ENCODE measurements around the gene LOXL1.
"Not testable (repeated sequence)": the region's sequence is repeated elsewhere in the genome, so short reads cannot be mapped to it uniquely, and the experiment has no call there.

The LOXL1 gene

GRCh38 chr15:73923488-73924164 lies 2.6 kb upstream of the LOXL1 start:
- no peak for DNase-seq

DNA sequence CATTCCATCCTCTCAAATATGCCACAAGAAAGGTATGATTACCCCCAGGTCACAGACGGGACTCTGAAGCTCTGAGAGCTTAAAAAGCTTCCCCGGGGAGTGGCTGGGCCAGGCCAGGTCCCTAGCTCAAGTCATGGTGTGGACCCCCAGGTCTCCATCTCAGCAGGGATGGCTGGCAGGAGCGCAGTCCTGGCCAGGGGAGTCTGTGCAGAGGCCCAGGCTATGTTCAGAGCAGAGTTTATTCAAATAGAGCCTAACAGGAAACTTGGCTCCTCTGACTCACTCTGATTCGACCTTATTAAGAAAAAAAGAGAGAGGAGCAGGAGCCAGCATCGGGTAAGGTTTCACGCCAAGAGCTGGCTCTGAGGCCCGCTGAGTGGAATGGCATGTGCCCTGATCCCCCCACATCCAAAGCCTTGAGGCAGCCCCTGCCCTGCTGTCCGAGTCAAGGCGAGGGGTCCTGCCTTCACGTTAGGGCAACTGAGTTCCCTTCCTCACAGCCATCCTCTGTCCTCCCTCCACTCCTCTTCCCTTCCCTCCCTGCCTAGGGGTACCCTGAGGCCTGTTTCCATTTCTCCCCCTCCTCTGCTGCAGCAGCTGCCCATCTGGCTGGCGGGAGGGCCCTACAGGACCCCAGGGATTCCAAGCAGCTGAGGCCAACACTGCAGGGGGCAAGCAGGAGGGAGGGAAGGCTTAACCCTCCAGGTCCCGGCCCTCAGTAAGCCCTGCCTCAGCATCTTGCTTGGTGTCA lies 1.9 kb upstream of the LOXL1 start:
- DNase-seq: peak; percentile 81

DNA sequence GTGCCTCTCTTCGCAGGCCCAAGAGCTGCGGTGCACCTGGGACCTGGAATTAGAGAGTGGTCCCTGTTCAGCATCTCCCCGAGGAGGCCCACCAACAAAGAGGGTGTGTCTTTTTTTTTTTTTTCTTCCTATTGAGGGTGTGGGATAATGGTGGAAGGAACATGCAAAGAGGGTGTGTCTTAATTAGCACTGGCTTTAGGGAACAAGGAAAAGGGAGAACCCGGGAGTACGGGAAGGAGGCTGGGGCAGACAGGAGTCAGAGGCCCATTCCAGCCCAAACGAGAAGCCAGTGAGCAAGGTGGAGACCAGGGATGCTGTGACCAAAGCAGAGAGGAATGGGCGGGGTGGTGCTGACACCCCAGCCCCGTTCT lies 429 bp upstream of the LOXL1 start:
- no peak for DNase-seq

DNA sequence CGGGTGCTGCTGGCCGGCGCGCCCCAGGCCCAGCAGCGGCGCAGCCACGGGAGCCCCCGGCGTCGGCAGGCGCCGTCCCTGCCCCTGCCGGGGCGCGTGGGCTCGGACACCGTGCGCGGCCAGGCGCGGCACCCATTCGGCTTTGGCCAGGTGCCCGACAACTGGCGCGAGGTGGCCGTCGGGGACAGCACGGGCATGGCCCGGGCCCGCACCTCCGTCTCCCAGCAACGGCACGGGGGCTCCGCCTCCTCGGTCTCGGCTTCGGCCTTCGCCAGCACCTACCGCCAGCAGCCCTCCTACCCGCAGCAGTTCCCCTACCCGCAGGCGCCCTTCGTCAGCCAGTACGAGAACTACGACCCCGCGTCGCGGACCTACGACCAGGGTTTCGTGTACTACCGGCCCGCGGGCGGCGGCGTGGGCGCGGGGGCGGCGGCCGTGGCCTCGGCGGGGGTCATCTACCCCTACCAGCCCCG lies 777 bp downstream of the LOXL1 start:
- DNase-seq: no peak

DNA sequence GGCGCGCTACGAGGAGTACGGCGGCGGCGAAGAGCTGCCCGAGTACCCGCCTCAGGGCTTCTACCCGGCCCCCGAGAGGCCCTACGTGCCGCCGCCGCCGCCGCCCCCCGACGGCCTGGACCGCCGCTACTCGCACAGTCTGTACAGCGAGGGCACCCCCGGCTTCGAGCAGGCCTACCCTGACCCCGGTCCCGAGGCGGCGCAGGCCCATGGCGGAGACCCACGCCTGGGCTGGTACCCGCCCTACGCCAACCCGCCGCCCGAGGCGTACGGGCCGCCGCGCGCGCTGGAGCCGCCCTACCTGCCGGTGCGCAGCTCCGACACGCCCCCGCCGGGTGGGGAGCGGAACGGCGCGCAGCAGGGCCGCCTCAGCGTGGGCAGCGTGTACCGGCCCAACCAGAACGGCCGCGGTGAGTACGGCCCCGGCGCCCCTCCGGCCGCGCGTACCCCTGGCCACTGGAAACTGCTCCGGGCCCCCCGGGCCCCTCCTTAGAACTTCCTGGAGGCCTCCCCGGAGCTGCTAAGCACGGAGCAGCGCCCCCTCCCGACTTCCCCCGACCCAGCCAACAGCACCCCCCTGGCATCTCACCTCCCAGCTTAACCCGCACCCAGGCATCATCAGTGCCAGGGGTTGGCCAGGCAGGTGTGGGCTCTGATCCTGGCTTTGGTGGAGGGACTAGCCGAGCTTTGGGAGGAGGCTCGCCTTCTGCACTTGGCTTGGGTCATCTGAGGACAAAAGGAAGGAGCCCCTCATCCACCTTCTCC lies 1.4 kb downstream of the LOXL1 start:
- no peak for DNase-seq

DNA sequence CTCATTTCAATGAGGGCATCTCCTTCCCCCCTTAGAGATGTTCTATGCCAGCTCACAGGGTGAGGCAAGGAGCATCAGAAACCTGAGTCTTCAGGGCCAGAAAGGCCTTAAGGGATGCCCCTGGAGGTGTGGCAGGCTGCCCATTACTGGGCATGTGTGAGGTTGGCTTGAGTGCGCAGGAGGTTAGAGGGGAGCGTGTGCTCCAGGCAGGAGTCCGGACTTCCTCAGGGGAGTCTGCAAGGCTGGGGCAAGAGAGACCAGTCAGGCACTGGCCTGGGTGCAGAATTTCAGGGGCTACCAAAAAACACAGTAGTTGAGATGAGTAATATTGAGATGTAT lies 1.9 kb downstream of the LOXL1 start:
- no peak for DNase-seq

GRCh38 chr15:73928971-73929627 lies 2.8 kb downstream of the LOXL1 start:
- DNase-seq: no peak

DNA sequence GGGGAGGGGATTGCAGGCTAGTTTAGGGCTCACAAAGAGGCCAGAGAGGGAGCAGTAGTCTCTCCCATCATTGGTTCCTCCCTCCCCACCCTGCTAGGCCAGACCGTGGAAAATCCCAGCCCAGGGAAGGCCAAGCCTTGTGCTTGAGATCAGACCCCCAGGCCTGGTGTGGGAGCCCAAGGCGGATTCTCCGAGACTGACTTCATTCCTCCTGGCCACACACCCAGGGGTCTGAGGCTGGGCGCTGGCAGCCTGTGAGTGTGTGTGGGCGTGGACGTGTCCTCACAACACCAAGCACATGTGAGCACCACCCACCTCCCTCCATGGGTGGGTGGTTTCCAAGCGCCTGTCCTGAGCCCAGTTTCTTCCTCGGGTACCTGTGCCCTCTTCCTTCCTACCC lies 4.1 kb downstream of the LOXL1 start:
- DNase-seq: no peak

- no peak for DNase-seq
Measured at GRCh38 chr15:73930790-73931281, 4.6 kb downstream of the LOXL1 start.

DNA sequence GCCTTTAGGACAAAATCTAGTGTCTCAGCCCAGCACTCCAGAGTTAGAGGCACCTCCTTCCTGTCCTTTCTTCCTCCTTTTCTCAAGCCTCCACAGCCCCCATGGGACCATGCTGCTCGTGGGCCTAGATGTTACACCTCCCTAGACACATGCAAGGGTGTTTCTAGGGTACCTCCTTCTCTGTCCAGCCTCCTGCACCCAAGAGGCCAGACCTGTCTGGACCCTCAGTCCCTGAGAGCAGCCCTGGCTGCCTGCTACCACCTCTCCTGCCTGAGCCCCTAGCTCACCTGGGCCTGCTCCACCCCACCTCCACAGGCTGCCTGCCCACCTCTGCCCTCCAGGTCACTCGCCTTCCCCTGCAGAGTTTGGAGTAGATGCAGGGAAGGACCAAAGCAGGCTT lies 5.2 kb downstream of the LOXL1 start:
- DNase-seq: no peak

- no peak for DNase-seq
Measured at GRCh38 chr15:73932381-73933191, 6.3 kb downstream of the LOXL1 start.

DNA sequence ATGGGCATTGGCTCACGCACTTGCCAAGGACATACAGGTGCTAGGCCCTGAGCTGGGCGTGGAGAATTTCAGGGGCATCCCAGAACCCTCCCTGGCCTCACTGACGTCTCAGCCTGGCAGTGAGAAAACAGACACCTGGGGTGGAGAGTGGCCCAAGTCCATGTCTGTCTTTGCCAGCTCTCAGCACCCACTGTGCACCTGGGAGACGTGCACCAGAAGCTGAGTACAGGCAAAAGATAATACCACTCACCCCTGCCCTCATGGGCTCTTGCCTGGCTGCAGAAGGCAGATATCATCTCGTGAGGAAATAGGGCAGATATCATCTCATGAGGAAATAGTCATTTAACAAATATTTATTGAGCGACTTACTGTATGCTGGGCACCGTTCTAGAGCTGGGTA lies 8.0 kb downstream of the LOXL1 start:
- no peak for DNase-seq

GRCh38 chr15:73935547-73935946 lies 9.3 kb downstream of the LOXL1 start:
- no peak for DNase-seq

DNA sequence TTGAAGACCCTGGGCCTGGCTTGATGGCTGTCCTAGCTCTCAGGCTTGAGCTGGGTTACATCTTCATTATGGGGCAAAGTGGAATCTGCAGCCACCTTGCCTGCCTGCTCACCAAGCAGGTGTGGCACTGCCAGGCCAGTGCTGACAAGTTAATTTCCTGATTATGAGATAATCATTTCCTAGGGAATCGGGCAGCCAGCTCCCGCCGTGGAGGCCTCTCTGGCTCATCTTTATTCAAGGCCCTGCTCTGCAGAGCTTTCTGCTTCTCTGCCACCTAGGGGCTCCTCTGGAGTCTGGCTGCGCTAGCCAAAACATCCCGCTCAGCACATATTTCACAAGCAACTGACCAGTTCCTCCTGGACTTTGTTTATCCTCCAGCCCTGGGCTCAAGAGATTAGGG lies 9.9 kb downstream of the LOXL1 start:
- no peak for DNase-seq

DNA sequence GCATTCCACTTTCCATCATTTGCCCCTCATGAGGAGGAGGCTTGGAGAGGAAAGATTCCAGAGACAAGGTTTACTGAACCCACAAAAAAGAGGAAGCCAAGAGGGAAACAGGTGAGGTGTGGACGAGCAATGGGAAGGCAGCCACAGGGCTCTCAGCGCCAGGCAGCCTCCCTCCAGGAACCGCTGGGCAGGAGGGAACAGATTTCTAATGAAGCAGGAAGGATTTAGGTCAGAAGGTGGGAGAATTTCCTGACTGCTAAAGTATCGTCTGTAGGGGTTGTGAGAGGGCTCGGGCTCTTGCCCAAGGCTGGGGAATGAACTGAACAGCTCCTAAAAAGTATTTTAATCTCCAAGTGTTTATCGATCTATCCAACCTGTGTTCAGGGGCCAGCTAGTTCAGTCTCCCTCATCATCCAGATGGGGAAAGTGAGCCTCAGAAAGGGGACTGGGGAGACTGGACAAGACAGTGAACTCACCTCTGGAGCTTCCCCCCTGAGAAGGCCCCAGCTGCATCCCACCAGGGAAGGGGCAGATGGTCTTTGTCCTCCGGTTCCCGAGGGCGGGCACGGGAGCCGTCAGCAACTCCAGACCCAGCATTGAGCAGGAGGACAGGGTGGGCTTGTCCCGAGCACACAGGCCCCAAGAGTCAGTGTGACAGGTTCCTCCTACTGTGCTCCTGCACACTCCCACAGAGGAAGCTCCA lies 10.5 kb downstream of the LOXL1 start:
- DNase-seq: no peak

- DNase-seq: no peak
Measured at GRCh38 chr15:73937296-73937695, 11.0 kb downstream of the LOXL1 start.

- DNase-seq: no peak
Measured at GRCh38 chr15:73937726-73938125, 11.5 kb downstream of the LOXL1 start.

GRCh38 chr15:73938516-73938915 lies 12.3 kb downstream of the LOXL1 start:
- not testable (repeated sequence) for DNase-seq

DNA sequence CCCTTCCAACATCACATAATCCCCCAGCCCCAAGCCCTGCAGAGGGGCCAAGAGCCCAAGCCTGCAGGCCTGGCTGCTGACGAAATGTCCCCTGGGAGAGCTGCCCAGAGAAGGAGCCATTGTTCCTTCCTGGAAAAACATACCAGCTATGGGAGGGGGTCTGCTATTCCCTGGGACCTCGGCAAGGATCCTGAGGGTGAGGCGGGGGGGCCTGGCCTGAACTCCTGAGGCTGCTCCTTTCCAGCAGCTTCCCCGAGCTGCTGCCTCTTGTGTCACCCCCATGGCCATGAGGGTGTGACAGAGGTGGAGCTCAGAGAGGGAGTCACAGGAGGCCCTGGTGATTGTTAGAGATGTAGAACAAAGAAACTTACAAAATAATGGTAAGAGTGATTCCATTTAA lies 12.9 kb downstream of the LOXL1 start:
- DNase-seq: no peak

- DNase-seq: no peak
Measured at GRCh38 chr15:73940061-73940981, 14.1 kb downstream of the LOXL1 start.

DNA sequence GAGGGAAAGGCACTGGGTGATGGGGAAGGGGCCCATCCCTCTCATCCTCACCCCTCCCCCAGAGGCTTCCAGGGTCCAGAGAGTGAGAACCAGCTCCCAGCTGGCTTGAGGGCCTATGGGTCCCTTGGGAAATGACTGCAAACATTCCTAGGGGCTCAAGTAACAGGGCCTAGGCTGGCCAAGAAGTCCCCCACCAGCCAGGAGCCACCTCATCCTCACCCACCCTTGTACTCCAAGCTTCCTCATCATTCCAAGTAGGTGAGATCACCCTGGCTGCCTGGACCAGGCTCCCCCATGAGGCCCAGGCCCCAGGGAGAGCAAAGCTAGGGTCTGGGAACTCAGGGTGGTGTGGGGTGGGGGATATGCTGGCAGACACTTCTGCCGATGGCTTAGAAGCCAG lies 14.8 kb downstream of the LOXL1 start:
- no peak for DNase-seq
